HUES48 (cell line): ENCODE measurements around the gene ICAM5.
A peak's percentile ranks its signal among the peaks of the same experiment; 100 is the strongest.

ENCODE experiments used
- H3K27ac ChIP-seq: one replicate; pipeline ENCODE4 v1.7.0; 2013; ENCODE audit warnings: low read depth, low read length, inconsistent platforms
- H3K27me3 ChIP-seq: 2 replicates; pipeline ENCODE4 v1.6.1; 2013; ENCODE audit warnings: mild to moderate bottlenecking, low read length; ENCODE audit not compliant: control insufficient read depth, insufficient read depth
- H3K36me3 ChIP-seq: 2 replicates; pipeline ENCODE4 v1.6.1; 2013; ENCODE audit warnings: low read length; ENCODE audit not compliant: control insufficient read depth, insufficient read depth
- H3K4me1 ChIP-seq: 2 replicates; pipeline ENCODE4 v1.6.1; 2013; ENCODE audit warnings: mild to moderate bottlenecking, low read length; ENCODE audit not compliant: control insufficient read depth, insufficient read depth
- H3K4me3 ChIP-seq: 2 replicates; pipeline ENCODE4 v1.5.1; 2013; ENCODE audit warnings: mild to moderate bottlenecking, low read depth, low read length
- H3K9ac ChIP-seq: 2 replicates; pipeline ENCODE4 v1.6.1; 2013; ENCODE audit warnings: mild to moderate bottlenecking, low read depth, low read length, moderate library complexity
- H3K9me3 ChIP-seq: 2 replicates; pipeline ENCODE4 v1.6.1; 2013; ENCODE audit warnings: low read length; ENCODE audit not compliant: control insufficient read depth, insufficient read depth

ICAM5 gene

DNA sequence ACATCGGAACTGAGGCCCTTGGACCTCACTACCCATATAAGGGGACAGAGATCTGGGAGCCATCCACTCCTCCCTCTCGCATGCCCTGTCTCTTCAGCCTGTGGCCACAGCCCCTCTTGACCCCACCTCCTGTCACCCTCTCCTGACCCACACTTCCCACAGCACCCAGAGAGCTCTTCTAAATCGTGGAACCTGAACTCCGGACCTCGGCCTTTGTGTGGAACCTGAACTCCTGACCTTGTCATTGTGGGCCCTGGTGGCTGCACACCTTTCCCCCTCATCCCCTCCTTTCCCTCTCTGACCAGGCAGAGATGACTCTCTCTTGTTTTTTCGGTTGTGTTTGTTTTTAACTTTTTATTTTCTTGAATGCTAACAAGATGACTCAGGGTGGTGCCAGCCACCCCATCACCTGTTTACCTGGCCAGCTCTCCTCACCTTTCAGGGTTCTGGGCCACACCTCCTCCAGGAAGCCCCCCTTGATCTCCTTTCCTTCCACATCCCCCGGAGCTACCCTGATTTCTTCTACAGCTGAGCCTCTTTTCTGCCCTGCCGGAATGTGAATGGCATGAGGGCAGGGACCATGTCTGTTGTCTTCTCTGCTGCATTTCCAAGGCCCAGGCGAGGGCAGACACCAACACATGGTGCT is 32.7 kb upstream of the ICAM5 start:
- no peak overlapping the region for H3K4me3 ChIP-seq

DNA sequence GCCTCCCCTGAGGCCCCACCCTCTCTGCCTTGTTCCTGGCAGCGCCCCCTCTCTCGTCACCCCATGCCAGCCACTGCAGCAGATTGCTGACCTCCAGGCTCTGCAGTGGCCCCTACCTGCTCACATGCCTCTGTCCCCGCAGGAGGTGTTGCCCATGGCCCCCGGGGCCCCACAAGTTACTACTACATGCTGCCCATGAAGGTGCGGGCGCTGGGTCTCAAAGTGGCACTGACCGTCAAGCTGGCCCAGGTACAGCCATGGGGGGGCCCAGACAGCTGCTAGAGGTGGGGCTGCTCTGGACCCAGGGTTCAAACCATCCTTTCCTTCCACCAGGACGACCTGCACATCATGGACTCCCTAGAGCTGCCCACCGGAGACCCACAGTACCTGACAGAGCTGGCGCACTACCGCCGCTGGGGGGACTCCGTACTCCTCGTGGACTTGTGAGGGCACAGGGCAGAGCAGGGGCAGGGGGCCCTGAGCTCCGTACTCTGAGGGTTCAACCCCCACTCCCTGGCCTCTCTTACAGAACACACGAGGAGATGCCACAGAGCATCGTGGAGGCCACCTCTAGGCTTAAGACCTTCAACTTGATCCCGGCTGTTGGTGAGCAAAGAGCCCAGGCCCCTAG is 31.6 kb upstream of the ICAM5 start:
- no peaks in the 10 kb centered on the region for H3K27me3 ChIP-seq
- H3K36me3 ChIP-seq, result peaks cover 51% of the 10 kb centered on the region
- H3K9ac ChIP-seq, result no peak overlapping the region
- H3K9me3 ChIP-seq, result no peaks in the 10 kb centered on the region
- H3K4me1 ChIP-seq, result no peaks in the 10 kb centered on the region
- H3K4me3 ChIP-seq, result no peak overlapping the region
- H3K27ac ChIP-seq, result no peak overlapping the region

More for the DNA sequence above, 32.7 kb upstream of the ICAM5 start:
- peaks cover 51% of the 10 kb centered on the region for H3K36me3 ChIP-seq
- H3K27ac ChIP-seq, result no peak overlapping the region
- no peaks in the 10 kb centered on the region for H3K27me3 ChIP-seq
- H3K9me3 ChIP-seq, result no peaks in the 10 kb centered on the region
- no peaks in the 10 kb centered on the region for H3K4me1 ChIP-seq
- H3K9ac ChIP-seq, result no peak overlapping the region

DNA sequence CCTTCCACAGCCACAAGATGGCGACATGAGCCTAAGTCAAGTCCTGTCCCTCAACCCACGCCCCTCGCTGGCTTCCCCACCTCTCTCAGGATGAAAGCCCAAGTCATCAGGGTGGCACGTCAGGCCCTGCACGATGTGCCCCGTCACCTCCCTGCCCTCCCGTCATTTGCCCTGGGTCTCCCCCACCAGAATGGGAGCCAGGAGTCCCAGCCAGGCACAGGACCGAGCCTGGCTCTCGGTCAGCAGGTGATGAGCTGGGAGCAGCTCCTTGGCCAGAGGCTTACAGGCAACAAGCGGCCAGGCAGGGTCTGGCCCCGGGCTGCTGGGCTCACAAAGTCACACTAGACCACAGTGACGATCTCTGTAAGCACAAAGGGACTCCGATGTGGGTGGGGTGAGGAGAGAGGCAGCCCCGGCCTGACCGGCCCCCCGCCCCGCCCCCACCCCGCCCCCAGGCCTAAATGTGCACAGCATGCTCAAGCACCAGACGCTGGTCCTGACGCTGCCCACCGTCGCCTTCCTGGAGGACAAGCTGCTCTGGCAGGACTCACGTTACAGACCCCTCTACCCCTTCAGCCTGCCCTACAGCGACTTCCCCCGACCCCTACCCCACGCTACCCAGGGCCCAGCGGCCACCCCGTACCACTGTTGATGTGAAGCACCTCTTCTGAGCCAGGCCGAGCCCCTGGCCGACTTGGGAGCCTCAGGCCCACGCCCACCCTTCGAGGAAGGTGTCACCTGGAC is 30.4 kb upstream of the ICAM5 start:
- Histone ChIP-seq H3K9ac (no peak overlapping the region), H3K27ac (peak overlapping the region; percentile 42), H3K4me3 (no peak overlapping the region)

DNA sequence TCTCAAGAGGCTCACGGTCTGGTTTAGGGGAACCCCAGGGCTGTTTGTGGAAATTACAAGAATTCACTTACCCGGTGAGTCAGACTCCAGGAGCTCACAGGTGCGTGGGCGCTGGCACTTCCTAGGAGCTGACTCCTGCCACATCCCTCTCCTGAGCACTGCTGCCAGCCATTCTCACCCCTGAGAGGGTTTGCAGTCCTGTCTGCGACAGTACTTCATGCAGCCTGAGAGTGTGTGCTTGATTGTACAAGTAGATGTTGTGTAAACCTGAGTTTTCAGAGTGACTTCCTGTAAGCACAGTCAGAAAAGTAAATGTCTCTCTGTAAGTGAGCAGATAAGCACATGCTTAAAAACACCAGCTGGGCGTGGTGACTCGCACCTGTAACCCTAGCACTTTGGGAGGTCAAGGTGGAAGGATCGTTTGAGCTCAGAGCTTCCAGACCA is 29.6 kb upstream of the ICAM5 start:
- Histone ChIP-seq H3K9ac (no peak overlapping the region), H3K4me1 (no peaks in the 10 kb centered on the region), H3K9me3 (no peaks in the 10 kb centered on the region), H3K27ac (no peak overlapping the region), H3K27me3 (no peaks in the 10 kb centered on the region), H3K4me3 (no peak overlapping the region), H3K36me3 (peaks cover 37% of the 10 kb centered on the region)

More for the DNA sequence above, 30.4 kb upstream of the ICAM5 start:
- Histone ChIP-seq H3K9me3 (no peaks in the 10 kb centered on the region), H3K27me3 (no peaks in the 10 kb centered on the region), H3K4me1 (no peaks in the 10 kb centered on the region), H3K36me3 (peaks cover 46% of the 10 kb centered on the region)

DNA sequence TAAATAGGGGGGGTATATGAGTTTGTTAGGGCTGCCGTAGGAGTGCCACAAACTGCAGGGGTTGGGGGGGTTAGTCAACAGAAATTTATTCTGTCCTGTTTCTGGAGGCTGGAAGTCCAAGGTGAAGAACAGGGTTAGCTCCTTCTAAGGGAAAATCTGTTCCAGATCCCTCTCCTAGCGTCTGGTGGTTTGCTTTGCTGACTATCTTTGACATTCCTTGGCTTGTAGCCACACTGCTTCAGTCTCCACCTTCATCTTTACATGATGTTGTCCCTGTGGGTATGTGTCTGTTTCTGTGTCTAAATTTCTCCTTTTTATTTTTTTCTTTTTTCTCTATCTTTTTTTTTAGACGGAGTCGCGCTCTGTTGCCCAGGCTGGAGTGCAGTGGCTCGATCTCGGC is 27.0 kb upstream of the ICAM5 start:
- Histone ChIP-seq H3K4me3 (no peak overlapping the region), H3K27ac (no peak overlapping the region), H3K9ac (no peak overlapping the region), H3K36me3 (peaks cover 16% of the 10 kb centered on the region), H3K4me1 (no peaks in the 10 kb centered on the region), H3K27me3 (no peaks in the 10 kb centered on the region), H3K9me3 (no peaks in the 10 kb centered on the region)

- Histone ChIP-seq H3K27me3 (peaks cover 22% of the 10 kb centered on the region), H3K36me3 (no peaks in the 10 kb centered on the region), H3K9ac (no peak overlapping the region), H3K27ac (no peak overlapping the region), H3K4me1 (0 out of 2 replicates have a peak, but pooled peaks cover 4% of the 10 kb centered on the region), H3K9me3 (no peaks in the 10 kb centered on the region), H3K4me3 (no peak overlapping the region)
These were observed 23.0 kb upstream of the ICAM5 start for GRCh38 chr19:10266706-10267105.

- Histone ChIP-seq H3K4me1 (0 out of 2 replicates have a peak, but pooled peaks cover 5% of the 10 kb centered on the region), H3K4me3 (no peak overlapping the region), H3K36me3 (no peaks in the 10 kb centered on the region), H3K9me3 (no peaks in the 10 kb centered on the region), H3K27me3 (peaks cover 28% of the 10 kb centered on the region), H3K27ac (no peak overlapping the region), H3K9ac (no peak overlapping the region)
These were observed 21.7 kb upstream of the ICAM5 start for GRCh38 chr19:10268071-10268470.

DNA sequence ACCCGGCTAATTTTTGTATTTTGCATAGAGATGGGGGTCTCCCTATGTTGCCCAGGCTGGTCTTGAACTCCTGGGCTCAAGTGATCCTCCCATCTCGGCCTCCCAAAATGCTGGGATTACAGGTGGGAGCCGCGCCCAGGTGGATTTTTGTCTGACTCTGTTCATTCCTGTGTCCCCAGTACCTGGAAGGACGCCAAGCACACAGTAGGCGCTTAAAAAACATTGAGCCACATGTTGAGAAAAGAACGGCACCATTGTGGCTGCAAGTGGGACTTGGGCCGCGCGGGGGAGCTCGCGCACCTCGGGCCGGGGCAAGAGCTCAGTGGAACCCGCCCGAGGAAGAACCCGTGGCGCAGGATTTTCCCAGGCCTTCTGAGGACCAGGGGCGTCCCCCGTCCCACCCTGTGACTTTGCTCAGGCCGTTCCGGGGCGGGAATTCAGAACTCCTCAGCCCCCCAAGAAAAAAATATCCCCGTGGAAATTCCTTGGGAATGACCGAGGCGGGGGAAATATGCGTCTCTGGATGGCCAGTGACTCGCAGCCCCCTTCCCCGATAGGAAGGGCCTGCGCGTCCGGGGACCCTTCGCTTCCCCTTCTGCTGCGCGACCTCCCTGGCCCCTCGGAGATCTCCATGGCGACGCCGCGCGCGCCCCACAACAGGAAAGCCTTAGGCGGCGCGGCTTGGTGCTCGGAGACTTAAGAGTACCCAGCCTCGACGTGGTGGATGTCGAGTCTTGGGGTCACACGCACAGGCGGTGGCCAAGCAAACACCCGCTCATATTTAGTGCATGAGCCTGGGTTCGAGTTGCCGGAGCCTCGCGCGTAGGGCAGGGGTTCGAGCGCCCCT is 20.2 kb upstream of the ICAM5 start:
- Histone ChIP-seq H3K9ac (no peak overlapping the region), H3K27me3 (peaks cover 28% of the 10 kb centered on the region), H3K4me1 (0 out of 2 replicates have a peak, but pooled peaks cover 5% of the 10 kb centered on the region), H3K36me3 (no peaks in the 10 kb centered on the region), H3K9me3 (no peaks in the 10 kb centered on the region), H3K27ac (no peak overlapping the region), H3K4me3 (peak overlapping the region; percentile 59)

DNA sequence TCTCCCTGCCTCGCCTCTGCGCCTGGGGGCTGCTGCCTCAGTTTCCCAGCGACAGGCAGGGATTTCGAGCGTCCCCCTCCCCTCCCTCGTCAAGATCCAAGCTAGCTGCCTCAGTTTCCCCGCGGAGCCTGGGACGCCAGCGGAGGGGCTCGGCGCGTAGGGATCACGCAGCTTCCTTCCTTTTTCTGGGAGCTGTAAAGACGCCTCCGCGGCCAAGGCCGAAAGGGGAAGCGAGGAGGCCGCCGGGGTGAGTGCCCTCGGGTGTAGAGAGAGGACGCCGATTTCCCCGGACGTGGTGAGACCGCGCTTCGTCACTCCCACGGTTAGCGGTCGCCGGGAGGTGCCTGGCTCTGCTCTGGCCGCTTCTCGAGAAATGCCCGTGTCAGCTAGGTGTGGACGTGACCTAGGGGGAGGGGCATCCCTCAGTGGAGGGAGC is 19.6 kb upstream of the ICAM5 start:
- no peak overlapping the region for H3K9ac ChIP-seq
- H3K36me3 ChIP-seq, result no peaks in the 10 kb centered on the region
- no peak overlapping the region for H3K27ac ChIP-seq
- 0 out of 2 replicates have a peak, but pooled peaks cover 5% of the 10 kb centered on the region for H3K4me1 ChIP-seq
- H3K4me3 ChIP-seq, result peak overlapping the region; percentile 59
- H3K27me3 ChIP-seq, result peaks cover 28% of the 10 kb centered on the region
- H3K9me3 ChIP-seq, result no peaks in the 10 kb centered on the region

- Histone ChIP-seq H3K4me1 (0 out of 2 replicates have a peak, but pooled peaks cover 5% of the 10 kb centered on the region), H3K4me3 (peak within 1 kb of the TSS; percentile 59), H3K36me3 (no peaks in the 10 kb centered on the region), H3K9ac (no peak within 1 kb of the TSS), H3K27me3 (peaks cover 28% of the 10 kb centered on the region), H3K9me3 (no peaks in the 10 kb centered on the region), H3K27ac (no peak within 1 kb of the TSS)
These were observed 18.9 kb upstream of the ICAM5 start, which contains the start of gene ICAM1 for GRCh38 chr19:10270616-10271394. Gene ICAM1, plus strand, starts transcription at chr19:10271120. Its CDS starts 40 bp downstream, at chr19:10271160.
